Measurements from ENCODE around the gene ERG. TPM values are rescaled to one million over a fixed set of nuclear protein-coding genes. Genes with fewer than 3 reads are reported as not detected.

The ERG gene
- polyA plus RNA-seq, 1 of the 3 experiments (the other 2 are of a cell fraction), result not detected

- TF ChIP-seq CTCF (IDR thresholded peaks at IDR 0.05), result no peak
These were observed 18.4 kb downstream of the ERG start (continued) for GRCh38 chr21:38479641-38480525.

- H2AFZ ChIP-seq (ENCODE audit: low read depth), result no peak overlapping the region
- no peak overlapping the region for H3K27ac ChIP-seq (ENCODE audit: low read depth in 2 of 2, low read length in 1 of 2)
- ChIA-PET CTCF (no interaction called here), POLR2A (no interaction called here)
- no peaks in the 10 kb centered on the region for H3K27me3 ChIP-seq (ENCODE audit: insufficient read depth)
- no peaks in the 10 kb centered on the region for H4K20me1 ChIP-seq (ENCODE audit: insufficient read depth)
- no peak overlapping the region for H3K4me3 ChIP-seq (ENCODE audit: low read depth in 2 of 2, low read length in 1 of 2)
- no peak overlapping the region for H3K4me2 ChIP-seq
- no peak for DNase-seq
- H3K4me1 ChIP-seq (ENCODE audit: control insufficient read depth in 1 of 2, insufficient read depth in 2 of 2, low read depth in 1 of 2, low read length in 1 of 2), result no peaks in the 10 kb centered on the region; a peak in 1 of 4 replicates
- no peak for TF ChIP-seq RCOR1 (IDR thresholded peaks at IDR 0.05; ENCODE audit: low read length)
- no peak for TF ChIP-seq JUND (IDR thresholded peaks at IDR 0.05)
- no peak for TF ChIP-seq TCF12 (IDR thresholded peaks at IDR 0.05)
- TF ChIP-seq YY1 (IDR thresholded peaks at IDR 0.05; ENCODE audit: low read depth), result no peak
- no peak for TF ChIP-seq TEAD4 (IDR thresholded peaks at IDR 0.05; ENCODE audit: borderline replicate concordance, insufficient read depth)
- no peak for TF ChIP-seq MAX (IDR thresholded peaks at IDR 0.05; ENCODE audit: low read depth)
- TF ChIP-seq RAD21 (IDR thresholded peaks at IDR 0.05; ENCODE audit: low read length), result no peak
- TF ChIP-seq NRF1 (IDR thresholded peaks at IDR 0.05; ENCODE audit: low read depth, low read length), result no peak
- TF ChIP-seq FOXJ3 (CRISPR knock-in tag; IDR thresholded peaks at IDR 0.05), result no peak
- TF ChIP-seq EZH2phosphoT487 (IDR thresholded peaks at IDR 0.05; ENCODE audit: borderline replicate concordance, low read depth), result no peak
- no peak for TF ChIP-seq RFX5 (IDR thresholded peaks at IDR 0.05; ENCODE audit: low read length)
- H3K9me3 ChIP-seq, result no peaks in the 10 kb centered on the region
- 86% methylated on average over 4 of the region's 4 CpGs for WGBS (ENCODE audit: low lambda C conversion rate)
- H3K36me3 ChIP-seq (replicated peaks in 1 of 2; ENCODE audit: control insufficient read depth in 1 of 2, insufficient read depth in 2 of 2, low read length in 1 of 2), result no peaks in the 10 kb centered on the region
- no peaks in the 10 kb centered on the region for H3K79me2 ChIP-seq (ENCODE audit: insufficient read depth)
- peaks cover 2% of the 10 kb centered on the region for H3F3A ChIP-seq (replicated peaks; ENCODE audit: insufficient read depth)
- H3K9ac ChIP-seq, result no peak overlapping the region
- no peaks in the 10 kb centered on the region for H3K9me2 ChIP-seq
These were observed 19.5 kb downstream of the ERG start for GRCh38 chr21:38478782-38479181.

- TF ChIP-seq IRF3 (IDR thresholded peaks at IDR 0.05; ENCODE audit: low read depth, low read length) (no peak), PBX3 (IDR thresholded peaks at IDR 0.05) (no peak), USF2 (IDR thresholded peaks at IDR 0.05; ENCODE audit: borderline replicate concordance, low read depth, low read length) (no peak), SIN3A (IDR thresholded peaks at IDR 0.05; ENCODE audit: borderline replicate concordance, low read depth, low read length) (no peak), YY1 (IDR thresholded peaks at IDR 0.05; ENCODE audit: low read depth) (no peak), EZH2phosphoT487 (IDR thresholded peaks at IDR 0.05; ENCODE audit: borderline replicate concordance, low read depth) (no peak), JUND (IDR thresholded peaks at IDR 0.05) (no peak), GATA2 (CRISPR knock-in tag; IDR thresholded peaks at IDR 0.05) (no peak)
These were observed 21.1 kb downstream of the ERG start for GRCh38 chr21:38477226-38477625.

More at GRCh38 chr21:38477226-38477625, 21.1 kb downstream of the ERG start:
- Histone ChIP-seq H3K36me3 (replicated peaks in 1 of 2; ENCODE audit: control insufficient read depth in 1 of 2, insufficient read depth in 2 of 2, low read length in 1 of 2) (no peaks in the 10 kb centered on the region), H3K79me2 (ENCODE audit: insufficient read depth) (no peaks in the 10 kb centered on the region), H2AFZ (ENCODE audit: low read depth) (no peak overlapping the region), H3F3A (replicated peaks; ENCODE audit: insufficient read depth) (no peaks in the 10 kb centered on the region), H3K9ac (no peak overlapping the region), H3K4me1 (ENCODE audit: control insufficient read depth in 1 of 2, insufficient read depth in 2 of 2, low read depth in 1 of 2, low read length in 1 of 2) (no peaks in the 10 kb centered on the region), H3K9me3 (no peaks in the 10 kb centered on the region), H3K9me2 (no peaks in the 10 kb centered on the region), H3K4me2 (no peak overlapping the region), H3K4me3 (ENCODE audit: low read depth in 2 of 2, low read length in 1 of 2) (no peak overlapping the region), H4K20me1 (ENCODE audit: insufficient read depth) (no peaks in the 10 kb centered on the region), H3K27me3 (ENCODE audit: insufficient read depth) (no peaks in the 10 kb centered on the region), H3K27ac (ENCODE audit: low read depth in 2 of 2, low read length in 1 of 2) (no peak overlapping the region)
- DNase-seq, result no peak
- WGBS (ENCODE audit: low lambda C conversion rate), result 84% methylated on average over 9 of the region's 9 CpGs
- CTCF ChIA-PET, result no interaction called here
- POLR2A ChIA-PET, result no interaction called here
